ENCODE results near the gene UROS.

UROS gene

DNA sequence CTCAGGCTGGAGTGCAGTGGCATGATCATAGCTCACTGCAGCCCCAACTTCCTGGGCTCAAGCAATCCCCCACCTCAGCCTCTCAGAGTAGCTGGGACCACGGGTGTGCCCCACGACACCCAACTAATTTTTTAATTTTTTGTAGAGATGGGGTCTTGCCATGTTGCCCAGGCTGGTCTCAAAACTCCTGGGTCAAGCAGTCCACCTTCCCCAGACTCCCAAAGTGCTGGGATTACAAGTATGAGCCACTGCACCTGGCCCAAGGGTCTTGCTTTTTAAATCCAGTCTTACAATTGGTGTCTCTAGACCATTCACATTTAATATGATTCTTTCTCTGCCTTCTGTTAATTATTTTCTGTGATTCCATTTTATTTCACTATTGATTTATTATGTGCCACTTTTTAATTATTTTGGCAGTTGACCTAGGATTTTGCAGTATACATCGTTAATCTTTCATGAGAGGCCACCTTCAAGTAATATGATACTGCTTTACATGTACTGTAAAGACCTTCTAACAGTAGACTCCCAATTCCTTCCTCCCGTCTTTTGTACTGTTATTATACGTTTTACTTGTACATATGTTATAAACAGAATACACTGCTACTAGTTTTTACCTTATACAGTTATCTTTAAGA lies 66.1 kb downstream of the UROS start:
- CTCF ChIA-PET: no interaction called here
- POLR2A ChIA-PET: no interaction called here
- Histone ChIP-seq H3K4me1 (ENCODE audit: control insufficient read depth, insufficient read depth, low read length) (peaks cover 17% of the 10 kb centered on the region), H3K9me3 (ENCODE audit: control insufficient read depth, insufficient read depth, low read depth, low read length) (no peaks in the 10 kb centered on the region), H3K36me3 (ENCODE audit: control insufficient read depth in 2 of 2, insufficient read depth in 1 of 2, low read length in 2 of 2) (peaks cover 76 to 85% of the 10 kb centered on the region in 2 experiments), H3K27ac (ENCODE audit: extremely low read depth, low read depth, low read length) (no peak overlapping the region), H3K4me3 (ENCODE audit: low read depth, low read length) (no peak overlapping the region)
- TF ChIP-seq TSHZ1 (tag by site-specific recombination; IDR thresholded peaks at IDR 0.05; ENCODE audit: borderline replicate concordance): peak; percentile 28; the same call in 1 of the 2 replicates
- no peak for TF ChIP-seq KLF1 (tag by site-specific recombination; IDR thresholded peaks at IDR 0.05)
- no peak for TF ChIP-seq ZNF302 (tag by site-specific recombination; IDR thresholded peaks at IDR 0.05; ENCODE audit: low read depth)
- peak; percentile 31; the same call in 1 of the 2 replicates for TF ChIP-seq ZNF561 (tag by site-specific recombination; IDR thresholded peaks at IDR 0.05; ENCODE audit: borderline replicate concordance)
- TF ChIP-seq ZNF16 (tag by site-specific recombination; IDR thresholded peaks at IDR 0.05; ENCODE audit: low read depth): no peak
- peak; percentile 77; the same call in 1 of the 2 replicates for TF ChIP-seq BCL11A (tag by site-specific recombination; IDR thresholded peaks at IDR 0.05; ENCODE audit: low read depth)
- peak; percentile 73; the same call in 1 of the 2 replicates for TF ChIP-seq ZNF843 (tag by site-specific recombination; IDR thresholded peaks at IDR 0.05)
- TF ChIP-seq ZNF23 (tag by site-specific recombination; IDR thresholded peaks at IDR 0.05; ENCODE audit: borderline replicate concordance): no peak
- TF ChIP-seq BCL11B (tag by site-specific recombination; IDR thresholded peaks at IDR 0.05; ENCODE audit: low read depth): 0 out of 2 replicates have a peak, but pooled peaks have one; percentile 27
- peak; percentile 30; the same call in 1 of the 2 replicates for TF ChIP-seq IKZF3 (tag by site-specific recombination; IDR thresholded peaks at IDR 0.05)
- peak; percentile 95 for TF ChIP-seq WT1 (tag by site-specific recombination; IDR thresholded peaks at IDR 0.05)
- TF ChIP-seq ZNF2 (tag by site-specific recombination; IDR thresholded peaks at IDR 0.05): no peak
- no peak for TF ChIP-seq ZNF777 (tag by site-specific recombination; IDR thresholded peaks at IDR 0.05; ENCODE audit: borderline replicate concordance)
- TF ChIP-seq KLF8 (tag by site-specific recombination; IDR thresholded peaks at IDR 0.05): peak; percentile 37; the same call in 1 of the 2 replicates
- no peak for TF ChIP-seq SALL2 (tag by site-specific recombination; IDR thresholded peaks at IDR 0.05; ENCODE audit: borderline replicate concordance)
- no peak for TF ChIP-seq ZNF155 (tag by site-specific recombination; IDR thresholded peaks at IDR 0.05)
- peak; percentile 73 for TF ChIP-seq ZBTB44 (tag by site-specific recombination; IDR thresholded peaks at IDR 0.05)
- TF ChIP-seq, protein P1, sequence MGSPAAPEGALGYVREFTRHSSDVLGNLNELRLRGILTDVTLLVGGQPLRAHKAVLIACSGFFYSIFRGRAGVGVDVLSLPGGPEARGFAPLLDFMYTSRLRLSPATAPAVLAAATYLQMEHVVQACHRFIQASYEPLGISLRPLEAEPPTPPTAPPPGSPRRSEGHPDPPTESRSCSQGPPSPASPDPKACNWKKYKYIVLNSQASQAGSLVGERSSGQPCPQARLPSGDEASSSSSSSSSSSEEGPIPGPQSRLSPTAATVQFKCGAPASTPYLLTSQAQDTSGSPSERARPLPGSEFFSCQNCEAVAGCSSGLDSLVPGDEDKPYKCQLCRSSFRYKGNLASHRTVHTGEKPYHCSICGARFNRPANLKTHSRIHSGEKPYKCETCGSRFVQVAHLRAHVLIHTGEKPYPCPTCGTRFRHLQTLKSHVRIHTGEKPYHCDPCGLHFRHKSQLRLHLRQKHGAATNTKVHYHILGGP (tag by site-specific recombination; IDR thresholded peaks at IDR 0.05): peak; percentile 42; the same call in 1 of the 2 replicates
- TF ChIP-seq, protein P2, sequence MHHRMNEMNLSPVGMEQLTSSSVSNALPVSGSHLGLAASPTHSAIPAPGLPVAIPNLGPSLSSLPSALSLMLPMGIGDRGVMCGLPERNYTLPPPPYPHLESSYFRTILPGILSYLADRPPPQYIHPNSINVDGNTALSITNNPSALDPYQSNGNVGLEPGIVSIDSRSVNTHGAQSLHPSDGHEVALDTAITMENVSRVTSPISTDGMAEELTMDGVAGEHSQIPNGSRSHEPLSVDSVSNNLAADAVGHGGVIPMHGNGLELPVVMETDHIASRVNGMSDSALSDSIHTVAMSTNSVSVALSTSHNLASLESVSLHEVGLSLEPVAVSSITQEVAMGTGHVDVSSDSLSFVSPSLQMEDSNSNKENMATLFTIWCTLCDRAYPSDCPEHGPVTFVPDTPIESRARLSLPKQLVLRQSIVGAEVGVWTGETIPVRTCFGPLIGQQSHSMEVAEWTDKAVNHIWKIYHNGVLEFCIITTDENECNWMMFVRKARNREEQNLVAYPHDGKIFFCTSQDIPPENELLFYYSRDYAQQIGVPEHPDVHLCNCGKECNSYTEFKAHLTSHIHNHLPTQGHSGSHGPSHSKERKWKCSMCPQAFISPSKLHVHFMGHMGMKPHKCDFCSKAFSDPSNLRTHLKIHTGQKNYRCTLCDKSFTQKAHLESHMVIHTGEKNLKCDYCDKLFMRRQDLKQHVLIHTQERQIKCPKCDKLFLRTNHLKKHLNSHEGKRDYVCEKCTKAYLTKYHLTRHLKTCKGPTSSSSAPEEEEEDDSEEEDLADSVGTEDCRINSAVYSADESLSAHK (tag by site-specific recombination; IDR thresholded peaks at IDR 0.05): peak; percentile 65; the same call in 1 of the 2 replicates
- TF ChIP-seq ZNF121 (tag by site-specific recombination; IDR thresholded peaks at IDR 0.05): peak; percentile 93
- peak; percentile 38; the same call in 1 of the 2 replicates for TF ChIP-seq GFI1B (tag by site-specific recombination; IDR thresholded peaks at IDR 0.05)
- peak; percentile 41; the same call in 1 of the 2 replicates for TF ChIP-seq OVOL3 (tag by site-specific recombination; IDR thresholded peaks at IDR 0.05)
- peak; percentile 86 for TF ChIP-seq OSR2 (tag by site-specific recombination; IDR thresholded peaks at IDR 0.05)
- peak; percentile 90 for TF ChIP-seq FEZF1 (tag by site-specific recombination; IDR thresholded peaks at IDR 0.05)
- TF ChIP-seq, protein P3, sequence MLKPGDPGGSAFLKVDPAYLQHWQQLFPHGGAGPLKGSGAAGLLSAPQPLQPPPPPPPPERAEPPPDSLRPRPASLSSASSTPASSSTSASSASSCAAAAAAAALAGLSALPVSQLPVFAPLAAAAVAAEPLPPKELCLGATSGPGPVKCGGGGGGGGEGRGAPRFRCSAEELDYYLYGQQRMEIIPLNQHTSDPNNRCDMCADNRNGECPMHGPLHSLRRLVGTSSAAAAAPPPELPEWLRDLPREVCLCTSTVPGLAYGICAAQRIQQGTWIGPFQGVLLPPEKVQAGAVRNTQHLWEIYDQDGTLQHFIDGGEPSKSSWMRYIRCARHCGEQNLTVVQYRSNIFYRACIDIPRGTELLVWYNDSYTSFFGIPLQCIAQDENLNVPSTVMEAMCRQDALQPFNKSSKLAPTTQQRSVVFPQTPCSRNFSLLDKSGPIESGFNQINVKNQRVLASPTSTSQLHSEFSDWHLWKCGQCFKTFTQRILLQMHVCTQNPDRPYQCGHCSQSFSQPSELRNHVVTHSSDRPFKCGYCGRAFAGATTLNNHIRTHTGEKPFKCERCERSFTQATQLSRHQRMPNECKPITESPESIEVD (tag by site-specific recombination; IDR thresholded peaks at IDR 0.05): peak; percentile 80
